ENCODE data around the gene VPS13D. TPM values are rescaled to one million over a fixed set of nuclear protein-coding genes. Genes with fewer than 3 reads are reported as not detected.

The VPS13D gene
- total and polyA plus RNA-seq, 2 of the 4 experiments (the other 2 are of a cell fraction): 9.0 to 16.3 TPM

DNA sequence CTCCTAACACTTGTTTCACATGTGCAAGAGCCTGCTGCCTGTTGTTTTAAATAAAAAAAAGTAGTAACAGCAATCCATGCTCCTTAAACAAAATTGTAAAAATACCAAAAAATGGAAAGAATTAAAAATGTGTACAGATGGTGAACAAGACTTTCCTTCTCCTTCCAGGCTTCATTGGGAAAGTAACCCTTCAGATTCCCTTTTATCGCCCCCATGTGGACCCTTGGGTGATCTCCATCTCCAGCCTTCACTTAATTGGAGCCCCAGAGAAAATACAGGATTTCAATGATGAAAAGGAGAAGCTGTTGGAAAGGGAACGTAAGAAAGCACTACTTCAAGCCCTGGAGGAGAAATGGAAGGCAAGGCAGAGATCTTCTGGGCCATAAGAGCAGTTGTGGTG is 14.2 kb downstream of the VPS13D start:
- Histone ChIP-seq H4K91ac (ENCODE audit: insufficient read depth, low read depth, low read length) (no peak overlapping the region), H2BK15ac (ENCODE audit: low read depth, low read length) (no peak overlapping the region), H3K4me2 (ENCODE audit: low read depth, low read length) (no peak overlapping the region), H3K18ac (ENCODE audit: low read depth, low read length) (no peak overlapping the region), H3K14ac (replicated peaks; ENCODE audit: low read depth, low read length) (no peak overlapping the region), H2AK9ac (replicated peaks; ENCODE audit: low read depth, low read length, poor library complexity) (no peak overlapping the region), H3K27me3 (ENCODE audit: control insufficient read depth, insufficient read depth, low read length) (no peaks in the 10 kb centered on the region), H3K9me3 (ENCODE audit: control insufficient read depth, insufficient read depth, low read length) (no peaks in the 10 kb centered on the region), H2AK5ac (ENCODE audit: low read depth, low read length) (no peak overlapping the region), H3K4me1 (ENCODE audit: control insufficient read depth, insufficient read depth, low read length) (no peaks in the 10 kb centered on the region), H4K8ac (ENCODE audit: low read depth in 2 of 2, low read length in 2 of 2) (no peak overlapping the region), H3K36me3 (ENCODE audit: control insufficient read depth, insufficient read depth, low read length) (peaks cover 25% of the 10 kb centered on the region), H3K56ac (ENCODE audit: extremely low read depth, insufficient read depth, low read length) (no peak overlapping the region), H2AFZ (replicated peaks; ENCODE audit: low read length, poor library complexity) (no peak overlapping the region), H2BK120ac (ENCODE audit: low read depth, low read length) (no peak overlapping the region), H2BK5ac (ENCODE audit: low read depth, low read length, poor library complexity, severe bottlenecking) (no peak overlapping the region), H3K79me1 (ENCODE audit: low read depth in 1 of 2, low read length in 2 of 2) (peaks cover 18 to 19% of the 10 kb centered on the region in 2 experiments), H3K9me1 (ENCODE audit: insufficient read depth, low read length) (no peaks in the 10 kb centered on the region; the same call in 1 of the 2 replicates), H4K20me1 (ENCODE audit: insufficient read depth, low read length) (no peaks in the 10 kb centered on the region), H3K4me3 (ENCODE audit: insufficient read depth, low read depth, low read length) (no peak overlapping the region), H2BK20ac (ENCODE audit: low read depth, low read length) (no peak overlapping the region), H3K9ac (ENCODE audit: low read depth, low read length) (no peak overlapping the region), H3K27ac (ENCODE audit: insufficient read depth, low read length) (no peak overlapping the region), H3K23ac (ENCODE audit: low read depth, low read length) (no peak overlapping the region), H4K5ac (ENCODE audit: low read depth, low read length) (no peak overlapping the region), H3K4ac (ENCODE audit: low read depth, low read length) (no peak overlapping the region)
- in situ Hi-C loops (cut with MboI; ENCODE audit: low sequenced_read_pairs) (no loop called here), dilution Hi-C loops (cut with HindIII; ENCODE audit: low sequenced_read_pairs, unreplicated experiment) (no loop called here), intact Hi-C loops (cut with micrococcal nuclease) (no loop called here)
- TF ChIP-seq SMC3 (IDR thresholded peaks at IDR 0.05; ENCODE audit: low read depth, low read length): no peak
- no peak for TF ChIP-seq NFE2L2 (IDR thresholded peaks at IDR 0.05; ENCODE audit: low read depth, low read length)
- peak; percentile 35 for TF ChIP-seq CTCF (conservative IDR thresholded peaks at IDR 0.05; ENCODE audit: low read depth, low read length)
- ChIA-PET CTCF (no interaction called here), POLR2A (ENCODE audit: unreplicated experiment) (no interaction called here)
- no peak for ATAC-seq (ENCODE audit: low read depth)
- BruUV-seq (replicated peaks): no TSS peak
- 90% methylated on average over 1 of the region's 2 CpGs; no CpG with 5 or more reads in 1 of the 2 experiments for WGBS, 2 experiments (ENCODE audit: extremely low coverage in 2 of 2, insufficient read length in 1 of 2)
- no peak for DNase-seq
